Bone marrow (tissue), 2 donors: Measurements from ENCODE around the gene HOXD13.

ENCODE experiments used
- DNase-seq, 2 donors: peaks; one replicate each; lab custom pipeline; 2025; lab: John Stamatoyannopoulos, UW

The HOXD13 gene

GRCh38 chr2:176092270-176093144 is at the start of gene HOXD13:
Gene HOXD13, plus strand, starts transcription at chr2:176092721. Its CDS starts 170 bp downstream, at chr2:176092891.
- DNase-seq = no peak

GRCh38 chr2:176056406-176056805 is 36.1 kb upstream of the HOXD13 start:
- DNase-seq = no peak

- DNase-seq = no peak
These were observed 28.6 kb upstream of the HOXD13 start for GRCh38 chr2:176063958-176064357.

GRCh38 chr2:176066645-176067588 is 25.6 kb upstream of the HOXD13 start:
- DNase-seq = no peak

- no peak for DNase-seq
These were observed 24.7 kb upstream of the HOXD13 start for GRCh38 chr2:176067589-176068418.

- no peak for DNase-seq
These were observed 24.1 kb upstream of the HOXD13 start for GRCh38 chr2:176068419-176068832.

- no peak for DNase-seq
These were observed 20.9 kb upstream of the HOXD13 start for GRCh38 chr2:176071330-176072291.

GRCh38 chr2:176072292-176072669 is 20.2 kb upstream of the HOXD13 start:
- no peak for DNase-seq

GRCh38 chr2:176072951-176073904 is 19.3 kb upstream of the HOXD13 start:
- DNase-seq = no peak

GRCh38 chr2:176074919-176075425 is 17.5 kb upstream of the HOXD13 start:
- DNase-seq = no peak

- DNase-seq = no peak
These were observed 17.0 kb upstream of the HOXD13 start for GRCh38 chr2:176075481-176075880.

GRCh38 chr2:176076063-176076462 is 16.5 kb upstream of the HOXD13 start:
- no peak for DNase-seq

- no peak for DNase-seq
These were observed 15.7 kb upstream of the HOXD13 start for GRCh38 chr2:176076796-176077195.

- no peak for DNase-seq
These were observed 13.8 kb upstream of the HOXD13 start for GRCh38 chr2:176078541-176079284.

GRCh38 chr2:176079285-176079830 is 13.2 kb upstream of the HOXD13 start:
- DNase-seq = no peak

GRCh38 chr2:176079831-176080539 is 12.5 kb upstream of the HOXD13 start:
- no peak for DNase-seq

- no peak for DNase-seq
These were observed 11.8 kb upstream of the HOXD13 start for GRCh38 chr2:176080540-176081375.
